ENCODE data around the gene BTBD9. TPM values are rescaled to one million over a fixed set of nuclear protein-coding genes. Genes with fewer than 3 reads are reported as not detected.

The BTBD9 gene
- total and polyA plus RNA-seq, 9 of the 15 experiments (the other 6 are each of a cell fraction or from before 2014, with no cell fraction given), result 0.08 to 1.6 (median 0.58) TPM

GRCh38 chr6:38208028-38208427 lies 431.7 kb downstream of the BTBD9 start (continued):
- TF ChIP-seq, protein P1, sequence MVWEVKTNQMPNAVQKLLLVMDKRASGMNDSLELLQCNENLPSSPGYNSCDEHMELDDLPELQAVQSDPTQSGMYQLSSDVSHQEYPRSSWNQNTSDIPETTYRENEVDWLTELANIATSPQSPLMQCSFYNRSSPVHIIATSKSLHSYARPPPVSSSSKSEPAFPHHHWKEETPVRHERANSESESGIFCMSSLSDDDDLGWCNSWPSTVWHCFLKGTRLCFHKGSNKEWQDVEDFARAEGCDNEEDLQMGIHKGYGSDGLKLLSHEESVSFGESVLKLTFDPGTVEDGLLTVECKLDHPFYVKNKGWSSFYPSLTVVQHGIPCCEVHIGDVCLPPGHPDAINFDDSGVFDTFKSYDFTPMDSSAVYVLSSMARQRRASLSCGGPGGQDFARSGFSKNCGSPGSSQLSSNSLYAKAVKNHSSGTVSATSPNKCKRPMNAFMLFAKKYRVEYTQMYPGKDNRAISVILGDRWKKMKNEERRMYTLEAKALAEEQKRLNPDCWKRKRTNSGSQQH (CRISPR knock-in tag; IDR thresholded peaks at IDR 0.05), result no peak

DNA sequence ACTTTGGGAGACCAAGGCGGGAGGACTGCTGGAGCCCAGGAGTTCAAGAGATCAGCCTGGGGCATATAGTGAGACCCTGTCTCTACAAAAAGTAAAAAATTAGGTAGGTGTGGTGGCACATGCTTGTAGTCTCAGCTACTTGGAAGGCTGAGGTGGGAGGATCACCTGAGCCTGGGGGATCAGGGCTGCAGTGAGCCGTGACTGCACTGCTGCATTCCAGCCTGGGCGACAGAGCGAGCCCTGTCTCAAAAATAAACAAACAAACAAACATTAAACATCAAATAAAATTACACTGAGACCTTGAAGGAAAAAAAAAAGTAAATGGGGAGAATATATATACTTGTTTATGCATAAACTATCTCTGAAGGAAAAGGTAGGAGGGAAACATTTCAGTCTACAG lies 432.4 kb downstream of the BTBD9 start:
- Histone ChIP-seq H3K27ac (ENCODE audit: extremely low read depth, low read depth, low read length) (no peak overlapping the region), H2AFZ (ENCODE audit: low read depth, low read length) (no peak overlapping the region), H3K9ac (ENCODE audit: insufficient read depth in 1 of 2, low read depth in 2 of 2, low read length in 2 of 2) (no peak overlapping the region), H3K4me2 (ENCODE audit: insufficient read depth, low read length) (no peak overlapping the region), H3K9me1 (ENCODE audit: control insufficient read depth, insufficient read depth, low read length) (no peaks in the 10 kb centered on the region), H3K79me2 (ENCODE audit: control insufficient read depth, insufficient read depth, low read length) (no peaks in the 10 kb centered on the region), H3K9me3 (replicated peaks; ENCODE audit: control insufficient read depth, insufficient read depth, low read depth, low read length) (no peaks in the 10 kb centered on the region), H3K4me1 (replicated peaks in 1 of 2; ENCODE audit: control insufficient read depth in 2 of 2, insufficient read depth in 2 of 2, low read length in 2 of 2) (no peaks in the 10 kb centered on the region), H3K4me3 (no peak overlapping the region), H3K27me3 (ENCODE audit: control insufficient read depth in 2 of 2, insufficient read depth in 2 of 2, low read length in 2 of 2) (peaks cover 15 to 34% of the 10 kb centered on the region in 2 experiments), H3K36me3 (ENCODE audit: control insufficient read depth, insufficient read depth, low read length) (no peaks in the 10 kb centered on the region), H4K20me1 (replicated peaks; ENCODE audit: control insufficient read depth, insufficient read depth, low read length) (no peaks in the 10 kb centered on the region; the same call in 1 of the 2 replicates)
- no TSS peak for BruUV-seq (replicated peaks)
- ChIA-PET CTCF (ENCODE audit: low intra/inter-chr PET ratio) (no interaction called here), POLR2A (interaction anchor here (3.3 kb wide), 1 partner anchor 20 kb away, joined by 13 read pairs; no protein-coding TSS in a partner anchor)
- in situ Hi-C loops (cut with MboI) (no loop called here), intact Hi-C loops (cut with micrococcal nuclease) (no loop called here)
- 2% methylated on average over 4 of the region's 4 CpGs for WGBS (ENCODE audit: insufficient coverage, low coverage, missing lambda C conversion rate)
- no peak for FAIRE-seq
- no peak for TF ChIP-seq BACH1 (tag; IDR thresholded peaks at IDR 0.05)
- no peak for TF ChIP-seq ARID4B (CRISPR knock-in tag; IDR thresholded peaks at IDR 0.05)
- no peak for TF ChIP-seq ZNF263 (CRISPR knock-in tag; IDR thresholded peaks at IDR 0.05; ENCODE audit: borderline replicate concordance)
- TF ChIP-seq TCF7 (IDR thresholded peaks at IDR 0.05; ENCODE audit: borderline replicate concordance), result no peak
- TF ChIP-seq PTBP1 (IDR thresholded peaks at IDR 0.05; ENCODE audit: low read depth, low read length), result no peak
- TF ChIP-seq SRF (CRISPR knock-in tag; IDR thresholded peaks at IDR 0.05), result no peak
- no peak for DNase-seq (ENCODE audit: extremely low read depth in 1 of 4, low spot score in 3 of 4)
- ATAC-seq, result no peak
